Measurements from ENCODE around the gene PRKCSH. TPM values are rescaled to one million over a fixed set of nuclear protein-coding genes. Genes with fewer than 3 reads are reported as not detected.

PRKCSH gene
- total and polyA plus RNA-seq, 10 of the 15 experiments (the other 5 are each of a cell fraction or from before 2014, with no cell fraction given) = 1.1 to 280 (median 44.1) TPM

DNA sequence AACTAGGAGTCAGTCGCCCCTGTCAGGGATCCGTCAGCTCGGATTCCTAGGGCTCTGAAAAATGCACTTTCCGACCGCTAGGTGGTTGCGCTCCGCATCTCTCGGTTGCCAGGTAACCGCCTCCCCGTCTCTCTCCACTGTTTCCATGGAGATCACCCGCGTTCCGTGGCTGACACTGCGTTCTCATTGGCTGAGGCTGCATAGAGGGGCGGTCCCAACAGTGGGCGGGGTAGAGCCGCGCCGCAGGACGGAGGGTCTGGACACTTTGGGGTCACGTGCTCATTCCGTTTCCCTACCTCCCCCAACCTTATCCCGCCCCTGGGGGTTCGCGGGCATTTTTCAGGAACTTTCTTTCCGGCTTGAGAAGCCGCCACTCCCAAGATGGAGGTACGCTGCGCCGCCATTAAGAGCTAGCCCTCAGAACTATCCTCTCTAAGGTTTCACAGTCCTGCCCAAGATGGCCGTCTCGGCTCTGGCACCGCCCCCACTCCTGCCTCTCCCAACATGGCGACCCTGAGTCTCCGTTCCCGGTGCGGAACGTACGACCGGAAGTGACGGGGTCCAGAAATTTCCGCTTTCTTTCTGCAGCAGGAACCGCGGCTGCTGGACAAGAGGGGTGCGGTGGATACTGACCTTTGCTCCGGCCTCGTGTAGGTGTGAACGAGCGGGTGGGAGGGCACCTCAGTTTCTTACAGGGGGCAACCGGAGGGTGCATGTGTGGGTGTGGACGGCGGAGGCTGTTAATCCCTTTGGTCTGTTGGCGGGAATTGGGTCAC lies at the start of gene PRKCSH, which contains the start of gene ODAD3 (continued):
- TF ChIP-seq ZNF622 (IDR thresholded peaks at IDR 0.05) = no peak
- no peak for TF ChIP-seq ZNF384 (IDR thresholded peaks at IDR 0.05; ENCODE audit: borderline replicate concordance, low read depth, low read length)
- TF ChIP-seq ZNF24 (IDR thresholded peaks at IDR 0.05) = no peak
- TF ChIP-seq, protein P1, sequence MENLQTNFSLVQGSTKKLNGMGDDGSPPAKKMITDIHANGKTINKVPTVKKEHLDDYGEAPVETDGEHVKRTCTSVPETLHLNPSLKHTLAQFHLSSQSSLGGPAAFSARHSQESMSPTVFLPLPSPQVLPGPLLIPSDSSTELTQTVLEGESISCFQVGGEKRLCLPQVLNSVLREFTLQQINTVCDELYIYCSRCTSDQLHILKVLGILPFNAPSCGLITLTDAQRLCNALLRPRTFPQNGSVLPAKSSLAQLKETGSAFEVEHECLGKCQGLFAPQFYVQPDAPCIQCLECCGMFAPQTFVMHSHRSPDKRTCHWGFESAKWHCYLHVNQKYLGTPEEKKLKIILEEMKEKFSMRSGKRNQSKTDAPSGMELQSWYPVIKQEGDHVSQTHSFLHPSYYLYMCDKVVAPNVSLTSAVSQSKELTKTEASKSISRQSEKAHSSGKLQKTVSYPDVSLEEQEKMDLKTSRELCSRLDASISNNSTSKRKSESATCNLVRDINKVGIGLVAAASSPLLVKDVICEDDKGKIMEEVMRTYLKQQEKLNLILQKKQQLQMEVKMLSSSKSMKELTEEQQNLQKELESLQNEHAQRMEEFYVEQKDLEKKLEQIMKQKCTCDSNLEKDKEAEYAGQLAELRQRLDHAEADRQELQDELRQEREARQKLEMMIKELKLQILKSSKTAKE (IDR thresholded peaks at IDR 0.05; ENCODE audit: low read depth, poor library complexity, severe bottlenecking) = peak; percentile 5
- TF ChIP-seq SUZ12 (IDR thresholded peaks at IDR 0.05; ENCODE audit: unreplicated experiment) = no peak
- TF ChIP-seq KDM1A (IDR thresholded peaks at IDR 0.05; ENCODE audit: borderline replicate concordance) = no peak
- TF ChIP-seq RELA (IDR thresholded peaks at IDR 0.05; ENCODE audit: borderline replicate concordance, partially characterized antibody) = peak; percentile 97
- peak; percentile 71; the same call in 1 of the 2 replicates for TF ChIP-seq PML (IDR thresholded peaks at IDR 0.05; ENCODE audit: low read length)
- TF ChIP-seq NBN (IDR thresholded peaks at IDR 0.05) = peak; percentile 91
- no peak for TF ChIP-seq RBBP5 (conservative IDR thresholded peaks at IDR 0.05)
- 0 out of 2 replicates have a peak, but pooled peaks have one; percentile 28 for TF ChIP-seq BCL11A (IDR thresholded peaks at IDR 0.05; ENCODE audit: low read depth, low read length)
- peak in 1 of 2 experiments; percentile 42; a peak in 1 of 4 replicates for TF ChIP-seq ETV6 (conservative IDR thresholded peaks at IDR 0.05 in 1 of 2, IDR thresholded peaks at IDR 0.05 in 1 of 2; ENCODE audit: borderline replicate concordance in 1 of 2, low read depth in 1 of 2)
- TF ChIP-seq IKZF1 (conservative IDR thresholded peaks at IDR 0.05) = peak; percentile 99
- TF ChIP-seq SMARCA5 (IDR thresholded peaks at IDR 0.05) = no peak
- TF ChIP-seq, protein P2, sequence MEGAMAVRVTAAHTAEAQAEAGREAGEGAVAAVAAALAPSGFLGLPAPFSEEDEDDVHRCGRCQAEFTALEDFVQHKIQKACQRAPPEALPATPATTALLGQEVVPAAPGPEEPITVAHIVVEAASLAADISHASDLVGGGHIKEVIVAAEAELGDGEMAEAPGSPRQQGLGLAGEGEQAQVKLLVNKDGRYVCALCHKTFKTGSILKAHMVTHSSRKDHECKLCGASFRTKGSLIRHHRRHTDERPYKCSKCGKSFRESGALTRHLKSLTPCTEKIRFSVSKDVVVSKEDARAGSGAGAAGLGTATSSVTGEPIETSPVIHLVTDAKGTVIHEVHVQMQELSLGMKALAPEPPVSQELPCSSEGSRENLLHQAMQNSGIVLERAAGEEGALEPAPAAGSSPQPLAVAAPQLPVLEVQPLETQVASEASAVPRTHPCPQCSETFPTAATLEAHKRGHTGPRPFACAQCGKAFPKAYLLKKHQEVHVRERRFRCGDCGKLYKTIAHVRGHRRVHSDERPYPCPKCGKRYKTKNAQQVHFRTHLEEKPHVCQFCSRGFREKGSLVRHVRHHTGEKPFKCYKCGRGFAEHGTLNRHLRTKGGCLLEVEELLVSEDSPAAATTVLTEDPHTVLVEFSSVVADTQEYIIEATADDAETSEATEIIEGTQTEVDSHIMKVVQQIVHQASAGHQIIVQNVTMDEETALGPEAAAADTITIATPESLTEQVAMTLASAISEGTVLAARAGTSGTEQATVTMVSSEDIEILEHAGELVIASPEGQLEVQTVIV (IDR thresholded peaks at IDR 0.05; ENCODE audit: borderline replicate concordance, partially characterized antibody) = peak; percentile 64
- TF ChIP-seq YY1 (IDR thresholded peaks at IDR 0.05; ENCODE audit: low read depth, low read length) = peak; percentile 100
- TF ChIP-seq, protein P3, sequence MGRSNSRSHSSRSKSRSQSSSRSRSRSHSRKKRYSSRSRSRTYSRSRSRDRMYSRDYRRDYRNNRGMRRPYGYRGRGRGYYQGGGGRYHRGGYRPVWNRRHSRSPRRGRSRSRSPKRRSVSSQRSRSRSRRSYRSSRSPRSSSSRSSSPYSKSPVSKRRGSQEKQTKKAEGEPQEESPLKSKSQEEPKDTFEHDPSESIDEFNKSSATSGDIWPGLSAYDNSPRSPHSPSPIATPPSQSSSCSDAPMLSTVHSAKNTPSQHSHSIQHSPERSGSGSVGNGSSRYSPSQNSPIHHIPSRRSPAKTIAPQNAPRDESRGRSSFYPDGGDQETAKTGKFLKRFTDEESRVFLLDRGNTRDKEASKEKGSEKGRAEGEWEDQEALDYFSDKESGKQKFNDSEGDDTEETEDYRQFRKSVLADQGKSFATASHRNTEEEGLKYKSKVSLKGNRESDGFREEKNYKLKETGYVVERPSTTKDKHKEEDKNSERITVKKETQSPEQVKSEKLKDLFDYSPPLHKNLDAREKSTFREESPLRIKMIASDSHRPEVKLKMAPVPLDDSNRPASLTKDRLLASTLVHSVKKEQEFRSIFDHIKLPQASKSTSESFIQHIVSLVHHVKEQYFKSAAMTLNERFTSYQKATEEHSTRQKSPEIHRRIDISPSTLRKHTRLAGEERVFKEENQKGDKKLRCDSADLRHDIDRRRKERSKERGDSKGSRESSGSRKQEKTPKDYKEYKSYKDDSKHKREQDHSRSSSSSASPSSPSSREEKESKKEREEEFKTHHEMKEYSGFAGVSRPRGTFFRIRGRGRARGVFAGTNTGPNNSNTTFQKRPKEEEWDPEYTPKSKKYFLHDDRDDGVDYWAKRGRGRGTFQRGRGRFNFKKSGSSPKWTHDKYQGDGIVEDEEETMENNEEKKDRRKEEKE (IDR thresholded peaks at IDR 0.05) = no peak
- TF ChIP-seq RB1 (IDR thresholded peaks at IDR 0.05; ENCODE audit: borderline replicate concordance) = peak; percentile 90; the same call in 1 of the 2 replicates
- TF ChIP-seq KLF5 (IDR thresholded peaks at IDR 0.05; ENCODE audit: partially characterized antibody) = peak; percentile 52
- TF ChIP-seq NFIC (IDR thresholded peaks at IDR 0.05; ENCODE audit: low read depth, low read length) = no peak
- peak; percentile 12; the same call in 1 of the 2 replicates for TF ChIP-seq SMC3 (IDR thresholded peaks at IDR 0.05; ENCODE audit: borderline replicate concordance, low read length)
- TF ChIP-seq WRNIP1 (IDR thresholded peaks at IDR 0.05; ENCODE audit: borderline replicate concordance, low read depth, low read length) = no peak

Measured in GM12878 (cell line).